BJ (cell line): ENCODE data around the gene MAGEB2. TPM values are rescaled to one million over a fixed set of nuclear protein-coding genes. Genes with fewer than 3 reads are reported as not detected.
A peak's percentile ranks its signal among the peaks of the same experiment; 100 is the strongest.

Experiments used
- CTCF ChIA-PET: fragments of 350-600 bp; formaldehyde crosslinking; extraction: SDS; loops from one replicate; lab custom pipeline; 2021; ENCODE audit warnings: antibody characterized with exemption, inconsistent platforms; lab: Yijun Ruan, JAX
- POLR2A ChIA-PET: fragments of 300-600 bp; sonication (Branson Sonifier 250); formaldehyde crosslinking; extraction: SDS; loops from one replicate; lab custom pipeline; 2021; ENCODE audit warnings: antibody characterized with exemption; lab: Charles Lee
- DNase-seq: peaks from one replicate; pipeline ENCODE4 v3.0.0-alpha.2; 2011; ENCODE audit warnings: low read depth
- H3K27me3 ChIP-seq: 2 replicates; pipeline ENCODE4 v1.6.0; 2011; ENCODE audit warnings: low read length; ENCODE audit not compliant: control insufficient read depth, insufficient read depth
- H3K36me3 ChIP-seq: 2 replicates; pipeline ENCODE4 v1.5.1; 2011; ENCODE audit warnings: low read length; ENCODE audit not compliant: control insufficient read depth, insufficient read depth
- H3K4me3 ChIP-seq: 2 replicates; pipeline ENCODE4 v1.5.1; 2011; ENCODE audit warnings: low read depth, mild to moderate bottlenecking, control low read depth, low read length
- polyA plus RNA-seq: library from polyadenylated mRNA; depleted of rRNA; stranded (reverse); fragments of >200 nt; gene quantifications from 2 replicates; pipeline ENCODE4 v1.2.3, GENCODE V29; 2011
- TF ChIP-seq, protein P1 (sequence below): IDR thresholded peaks from 2 replicates; pipeline ENCODE4 v1.5.1; 2011; ENCODE audit warnings: low read depth, mild to moderate bottlenecking, control low read depth, inconsistent platforms, low read length, moderate library complexity; ENCODE audit not compliant: insufficient read depth

The MAGEB2 gene
- polyA plus RNA-seq, 1 experiment = not detected

DNA sequence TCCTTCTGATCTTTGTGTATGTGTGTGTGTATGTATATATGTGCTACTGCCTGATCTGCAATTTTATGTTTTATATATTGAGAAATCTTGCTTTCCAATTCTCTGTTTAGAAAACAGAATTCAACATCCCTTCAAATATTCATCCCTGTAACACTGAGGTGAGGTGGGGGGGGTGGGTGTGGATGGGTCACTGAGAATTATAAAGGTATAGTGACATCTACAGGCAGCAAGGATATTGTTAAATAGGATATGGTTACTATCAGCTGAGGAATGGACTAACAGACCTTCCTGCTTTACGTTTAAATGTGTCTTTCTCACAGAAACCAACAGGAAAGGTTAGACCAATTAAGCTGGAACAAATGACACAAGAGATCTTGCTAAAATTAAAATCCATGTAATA is 19.0 kb upstream of the MAGEB2 start:
- POLR2A ChIA-PET = no interaction called here
- no peak for DNase-seq
- H3K4me3 ChIP-seq = no peak overlapping the region
- no peaks in the 10 kb centered on the region for H3K27me3 ChIP-seq
- no peaks in the 10 kb centered on the region for H3K36me3 ChIP-seq
- TF ChIP-seq, protein P1, sequence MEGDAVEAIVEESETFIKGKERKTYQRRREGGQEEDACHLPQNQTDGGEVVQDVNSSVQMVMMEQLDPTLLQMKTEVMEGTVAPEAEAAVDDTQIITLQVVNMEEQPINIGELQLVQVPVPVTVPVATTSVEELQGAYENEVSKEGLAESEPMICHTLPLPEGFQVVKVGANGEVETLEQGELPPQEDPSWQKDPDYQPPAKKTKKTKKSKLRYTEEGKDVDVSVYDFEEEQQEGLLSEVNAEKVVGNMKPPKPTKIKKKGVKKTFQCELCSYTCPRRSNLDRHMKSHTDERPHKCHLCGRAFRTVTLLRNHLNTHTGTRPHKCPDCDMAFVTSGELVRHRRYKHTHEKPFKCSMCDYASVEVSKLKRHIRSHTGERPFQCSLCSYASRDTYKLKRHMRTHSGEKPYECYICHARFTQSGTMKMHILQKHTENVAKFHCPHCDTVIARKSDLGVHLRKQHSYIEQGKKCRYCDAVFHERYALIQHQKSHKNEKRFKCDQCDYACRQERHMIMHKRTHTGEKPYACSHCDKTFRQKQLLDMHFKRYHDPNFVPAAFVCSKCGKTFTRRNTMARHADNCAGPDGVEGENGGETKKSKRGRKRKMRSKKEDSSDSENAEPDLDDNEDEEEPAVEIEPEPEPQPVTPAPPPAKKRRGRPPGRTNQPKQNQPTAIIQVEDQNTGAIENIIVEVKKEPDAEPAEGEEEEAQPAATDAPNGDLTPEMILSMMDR = peak; percentile 15; the same call in 1 of the 2 replicates
- CTCF ChIA-PET = interaction anchor here (1.0 kb wide), 1 partner anchor 54 kb away, joined by 5 read pairs; no protein-coding TSS in a partner anchor

DNA sequence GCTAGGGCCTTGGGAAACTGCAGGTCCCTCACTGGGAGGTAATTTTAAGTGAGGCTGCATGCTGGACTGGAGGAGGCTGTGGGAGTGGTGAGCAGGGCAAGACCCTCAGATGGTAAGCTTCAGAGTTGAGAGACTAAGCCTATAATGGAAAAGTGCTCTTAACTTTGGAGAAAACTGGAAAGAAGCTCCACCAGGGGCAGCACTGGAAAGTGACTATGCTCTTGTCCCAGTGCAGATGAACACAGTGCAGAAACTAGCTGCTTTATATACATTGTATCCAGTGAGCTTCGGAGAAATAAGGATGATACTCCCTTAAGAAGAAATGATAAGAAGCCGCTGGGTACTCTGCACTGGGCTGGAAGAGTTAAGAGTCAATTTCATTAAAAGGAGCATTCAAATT is 3.2 kb upstream of the MAGEB2 start:
- CTCF ChIA-PET = no interaction called here
- Histone ChIP-seq H3K36me3 (no peaks in the 10 kb centered on the region), H3K4me3 (no peak overlapping the region), H3K27me3 (no peaks in the 10 kb centered on the region)
- no peak for DNase-seq
- POLR2A ChIA-PET = no interaction called here
- TF ChIP-seq, protein P1 = no peak

DNA sequence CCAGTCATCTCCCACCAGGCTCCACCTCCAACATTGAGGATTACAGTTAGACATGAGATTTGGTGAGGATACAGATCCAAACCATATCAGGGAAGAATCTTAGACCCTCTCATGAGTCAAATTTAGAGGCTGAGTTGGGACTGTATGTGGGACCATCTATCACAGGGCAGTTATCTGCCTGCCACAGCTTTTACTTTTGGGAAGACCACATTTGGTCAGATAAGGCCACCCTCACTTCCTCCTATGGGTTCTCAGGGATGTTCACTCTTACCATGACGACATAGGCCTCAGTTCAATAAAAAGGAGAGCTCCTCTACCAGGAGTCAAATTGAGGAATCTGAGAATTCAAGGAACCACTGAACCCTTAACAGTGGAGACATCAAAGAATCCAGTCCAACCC is 2.1 kb downstream of the MAGEB2 start:
- TF ChIP-seq, protein P1 = no peak
- H3K36me3 ChIP-seq = no peaks in the 10 kb centered on the region
- no peaks in the 10 kb centered on the region for H3K27me3 ChIP-seq
- ChIA-PET POLR2A (no interaction called here), CTCF (no interaction called here)
- no peak overlapping the region for H3K4me3 ChIP-seq
- DNase-seq = no peak

DNA sequence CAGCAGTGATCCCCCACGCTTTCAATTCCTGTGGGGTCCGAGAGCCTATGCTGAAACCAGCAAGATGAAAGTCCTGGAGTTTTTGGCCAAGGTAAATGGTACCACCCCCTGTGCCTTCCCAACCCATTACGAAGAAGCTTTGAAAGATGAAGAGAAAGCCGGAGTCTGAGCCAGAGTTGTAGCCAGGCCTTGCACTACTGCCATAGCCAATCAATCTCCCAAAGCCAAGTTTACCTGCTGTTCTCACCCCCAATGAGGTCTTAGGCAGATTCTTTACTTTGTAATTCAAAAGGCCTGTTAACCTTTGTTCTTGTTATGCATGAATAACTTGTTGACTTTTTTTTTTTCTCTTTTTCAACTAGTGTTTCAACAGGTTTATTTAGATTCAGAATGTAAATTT is 4.0 kb downstream of the MAGEB2 start:
- TF ChIP-seq, protein P1 = no peak
- CTCF ChIA-PET = no interaction called here
- Histone ChIP-seq H3K27me3 (no peaks in the 10 kb centered on the region), H3K4me3 (no peak overlapping the region), H3K36me3 (no peaks in the 10 kb centered on the region)
- POLR2A ChIA-PET = no interaction called here
- no peak for DNase-seq

DNA sequence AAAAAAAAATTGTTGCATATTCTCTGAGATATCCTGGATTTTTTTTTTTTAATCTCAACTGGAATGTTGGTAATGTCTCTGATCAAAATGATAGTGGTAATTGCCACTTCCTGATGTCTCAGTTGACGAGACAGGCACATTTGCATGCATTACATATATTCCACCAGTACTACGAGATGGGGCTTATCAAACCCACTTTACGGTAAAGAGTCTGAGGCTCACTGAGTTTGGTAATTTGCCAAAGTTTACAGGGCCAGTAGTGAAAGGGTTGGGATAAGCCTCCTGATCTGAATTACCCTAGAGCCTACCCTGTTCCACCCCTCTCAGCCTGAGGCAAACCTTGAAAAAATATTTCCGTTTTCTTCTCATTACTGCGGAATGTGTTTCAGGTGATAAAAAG is 5.3 kb downstream of the MAGEB2 start:
- Histone ChIP-seq H3K27me3 (no peaks in the 10 kb centered on the region), H3K36me3 (no peaks in the 10 kb centered on the region), H3K4me3 (no peak overlapping the region)
- DNase-seq = no peak
- ChIA-PET POLR2A (no interaction called here), CTCF (no interaction called here)
- TF ChIP-seq, protein P1 = no peak
